NCI-H2029 treated with DMSO at 0.1 percent for 48 hours (cell line): Measurements from ENCODE around the gene CACNG3.
"Not testable (repeated sequence)": the region's sequence is repeated elsewhere in the genome, so short reads cannot be mapped to it uniquely, and the experiment has no call there.

ENCODE experiments used
- DNase-seq: peaks from one replicate; lab custom pipeline; 2025; lab: John Stamatoyannopoulos, UW

Gene CACNG3

DNA sequence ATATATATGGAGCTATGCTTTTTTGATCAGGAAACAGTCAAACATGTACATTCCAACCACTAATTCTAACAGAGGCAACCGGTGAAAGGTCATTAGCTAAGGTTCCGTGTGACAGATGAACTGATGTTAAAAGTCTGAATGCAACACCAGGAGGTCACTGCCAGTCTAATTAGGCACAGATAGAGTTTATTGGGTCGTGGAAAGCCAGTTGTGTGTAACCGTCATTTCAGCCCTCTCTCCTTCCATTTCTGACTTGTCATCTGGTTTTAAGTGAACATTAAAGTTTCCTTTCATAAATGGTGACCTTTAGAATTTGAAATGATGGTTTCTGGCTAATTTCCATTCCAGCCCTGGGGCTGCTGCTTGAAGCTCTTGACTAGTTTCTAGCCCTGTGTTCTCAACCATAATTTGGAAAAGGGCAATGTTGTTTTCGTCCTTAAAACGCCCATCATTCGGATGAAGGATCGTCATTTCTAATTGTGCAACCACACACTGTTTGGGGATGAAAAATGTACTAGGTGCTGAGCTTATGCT, 23.9 kb downstream of the CACNG3 start:
- DNase-seq, result no peak

DNA sequence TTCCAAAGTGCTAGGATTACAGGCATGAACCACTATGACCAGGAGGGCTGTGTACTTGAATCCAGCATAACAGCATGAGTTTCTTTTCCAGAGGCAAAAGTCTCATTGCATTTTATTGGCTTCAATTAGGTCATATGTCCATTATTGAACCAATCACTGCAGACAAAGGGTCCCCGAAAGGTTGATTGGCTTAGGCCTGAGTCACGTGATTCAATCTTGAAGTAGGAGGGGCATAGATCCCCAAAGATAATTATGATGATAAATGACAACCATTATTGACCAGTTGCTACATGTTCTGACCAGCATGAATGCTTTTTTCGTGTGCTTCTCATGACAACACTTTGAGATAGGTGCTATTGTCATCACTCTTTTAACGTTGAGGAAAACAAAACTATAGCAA, 25.3 kb downstream of the CACNG3 start:
- no peak for DNase-seq

GRCh38 chr16:24282141-24282540, 26.0 kb downstream of the CACNG3 start:
- DNase-seq, result no peak

DNA sequence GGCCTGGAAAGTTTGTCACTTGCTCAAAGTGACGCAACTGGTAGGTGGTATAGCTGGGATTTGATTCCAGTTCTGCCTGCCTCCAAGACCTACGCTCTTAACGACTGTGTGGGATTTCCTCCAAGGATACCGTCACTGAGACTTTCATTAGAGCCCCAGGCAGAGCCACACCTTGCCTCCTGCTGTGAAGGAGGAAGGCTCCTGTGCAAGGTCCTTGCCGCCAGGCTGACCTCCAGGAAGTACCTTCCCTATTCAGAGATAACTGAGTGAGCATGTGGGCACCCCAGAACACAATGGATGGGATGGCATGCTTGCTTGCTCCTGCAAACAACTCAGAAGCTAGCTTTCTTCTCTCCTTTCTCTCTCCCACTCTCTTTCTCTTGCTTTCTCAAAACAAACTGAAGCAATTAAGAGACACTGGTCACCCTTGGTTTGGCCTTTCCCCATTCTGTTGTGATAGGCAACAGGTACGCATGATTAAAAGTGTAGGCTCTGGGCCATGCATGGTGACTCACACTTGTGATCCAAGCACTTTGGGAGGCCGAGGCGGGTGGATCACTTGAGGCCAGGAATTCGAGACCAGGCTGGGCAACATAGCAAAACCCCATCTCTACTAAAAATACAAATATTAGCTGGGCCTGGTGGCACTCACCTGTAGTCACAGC, 30.7 kb downstream of the CACNG3 start:
- DNase-seq, result no peak

DNA sequence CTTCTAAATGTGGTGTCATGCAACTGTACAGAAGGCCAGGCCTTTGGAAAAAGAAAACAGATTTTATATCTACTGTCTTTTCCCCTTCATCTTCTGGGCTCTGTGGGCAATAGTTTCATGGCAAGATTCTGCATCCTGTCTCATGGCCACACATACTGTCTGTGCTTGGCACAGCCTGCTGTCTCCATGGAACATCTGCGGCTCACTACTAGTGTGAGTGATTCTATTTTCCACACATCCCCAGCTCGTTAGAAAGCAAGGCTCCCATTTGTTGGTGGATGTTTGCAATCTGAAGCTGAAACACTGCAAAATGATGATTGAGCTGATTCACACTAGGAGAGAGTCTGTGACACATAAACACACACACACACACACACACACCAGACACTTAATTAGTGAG, 32.4 kb downstream of the CACNG3 start:
- DNase-seq, result no peak

DNA sequence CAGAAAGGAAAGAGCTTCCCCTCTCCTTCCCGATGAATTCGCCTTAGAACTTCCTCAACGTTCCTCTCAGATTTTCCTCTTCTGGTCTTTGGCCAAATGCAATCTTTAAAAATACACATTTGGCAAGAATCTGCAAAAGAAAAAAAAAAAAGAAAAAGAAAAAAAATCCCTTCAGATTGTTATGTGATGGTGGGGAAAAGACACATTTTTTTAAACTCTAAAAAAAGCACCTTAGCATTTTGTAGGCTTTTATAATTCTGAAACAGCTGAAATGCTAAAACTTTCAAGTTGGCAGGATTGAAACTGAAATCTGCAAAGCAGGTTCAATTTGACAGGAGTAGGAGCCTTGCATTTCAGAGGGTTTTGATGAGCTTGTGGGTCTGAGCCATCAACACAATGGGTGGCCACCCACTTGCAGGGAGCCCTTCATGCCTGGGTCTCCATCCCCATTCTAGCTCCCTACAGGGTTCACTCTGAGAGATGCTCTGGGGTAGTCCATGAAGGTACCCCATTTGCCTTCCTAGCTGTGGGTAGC, 33.1 kb downstream of the CACNG3 start:
- no peak for DNase-seq

DNA sequence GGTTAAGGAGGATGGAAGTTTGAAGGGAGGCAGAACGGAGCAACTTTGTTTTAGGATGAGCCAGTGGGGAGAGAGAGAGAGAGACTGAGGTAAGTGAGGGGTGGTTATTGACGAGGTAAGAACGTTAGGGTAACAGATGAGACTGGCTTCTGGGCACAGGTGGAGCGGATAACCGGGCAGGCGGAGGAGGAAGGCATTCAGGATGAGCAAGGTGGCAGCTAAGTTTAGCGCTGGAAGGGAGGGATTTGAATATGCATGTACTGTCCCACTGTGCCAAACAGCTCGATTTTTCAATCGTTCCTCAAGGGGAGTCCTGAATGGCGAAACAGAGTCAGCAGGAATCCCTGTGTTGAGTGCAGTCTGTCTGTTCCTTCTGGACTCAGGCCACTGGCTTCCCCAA, 35.8 kb downstream of the CACNG3 start:
- DNase-seq, result no peak

- no peak for DNase-seq
Measured at GRCh38 chr16:24294131-24294530, 38.0 kb downstream of the CACNG3 start.

- DNase-seq, result peak; percentile 55
Measured at GRCh38 chr16:24297375-24297774, 41.2 kb downstream of the CACNG3 start.

DNA sequence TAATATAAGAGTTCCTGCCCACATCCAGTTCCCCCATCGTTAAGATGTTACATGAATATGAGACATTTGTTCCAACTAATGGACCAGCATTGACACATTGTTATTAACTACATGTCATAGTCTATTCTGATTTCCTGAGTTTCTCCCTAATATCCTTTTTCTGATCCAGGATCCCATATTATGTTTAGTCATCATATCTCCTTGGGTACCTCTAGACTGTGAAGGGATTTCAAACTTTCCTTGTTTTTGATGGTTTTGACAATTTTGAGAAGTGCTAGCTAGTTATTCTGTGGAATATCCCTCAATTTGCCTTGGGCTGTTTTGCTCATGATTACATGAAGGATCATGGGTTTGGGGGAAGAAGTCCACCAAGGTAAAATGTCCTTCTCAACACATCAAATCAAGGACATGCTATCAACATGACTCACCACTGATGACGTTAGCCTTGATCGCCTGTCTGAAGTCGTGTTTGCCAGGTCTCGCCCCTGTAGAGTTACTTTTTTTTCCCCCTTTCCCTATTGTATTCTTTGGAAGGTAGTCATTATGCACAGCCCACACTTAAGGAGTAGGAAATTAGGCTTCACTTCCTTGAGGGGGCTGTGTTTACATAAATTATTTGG, 42.5 kb downstream of the CACNG3 start:
- DNase-seq, result no peak

- DNase-seq, result not testable (repeated sequence)
Measured at GRCh38 chr16:24300750-24301149, 44.6 kb downstream of the CACNG3 start.

DNA sequence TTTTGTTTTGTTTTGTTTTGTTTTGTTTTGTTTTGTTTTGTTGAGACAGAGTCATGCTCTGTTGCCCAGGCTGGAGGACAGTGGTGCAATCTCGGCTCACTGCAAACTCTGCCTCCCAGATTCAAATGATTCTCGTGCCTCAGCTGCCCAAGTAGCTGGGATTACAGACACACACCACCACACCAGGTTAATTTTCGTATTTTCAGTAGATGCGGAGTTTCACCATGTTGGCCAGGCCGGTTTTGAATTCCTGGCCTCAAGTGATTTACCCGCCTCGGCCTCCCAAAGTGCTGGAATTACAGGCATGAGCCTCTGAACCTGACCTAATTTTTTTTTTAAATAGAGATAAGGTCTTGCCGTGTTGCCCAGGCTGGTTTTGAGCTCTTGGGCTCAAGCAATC, 46.5 kb downstream of the CACNG3 start:
- DNase-seq, result no peak

DNA sequence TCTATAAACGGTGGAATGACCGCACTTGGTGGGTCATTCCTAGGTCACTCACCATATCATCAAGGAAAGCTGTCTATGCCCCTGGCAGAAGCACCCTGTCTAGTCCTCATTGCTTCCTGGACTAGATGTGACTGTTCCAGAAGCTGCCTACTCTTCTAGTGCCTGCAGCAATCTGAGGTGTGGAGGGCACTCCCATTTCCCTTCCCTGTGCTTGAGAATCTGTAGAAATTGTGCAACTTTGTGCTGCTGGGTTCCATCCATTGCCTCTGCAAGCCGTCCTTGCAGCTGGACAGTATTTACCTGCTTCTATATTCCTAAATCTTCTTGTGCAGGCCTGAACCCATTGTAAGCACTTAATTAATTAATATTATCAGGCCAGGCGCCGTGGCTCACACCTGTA, 52.1 kb downstream of the CACNG3 start:
- DNase-seq, result no peak

DNA sequence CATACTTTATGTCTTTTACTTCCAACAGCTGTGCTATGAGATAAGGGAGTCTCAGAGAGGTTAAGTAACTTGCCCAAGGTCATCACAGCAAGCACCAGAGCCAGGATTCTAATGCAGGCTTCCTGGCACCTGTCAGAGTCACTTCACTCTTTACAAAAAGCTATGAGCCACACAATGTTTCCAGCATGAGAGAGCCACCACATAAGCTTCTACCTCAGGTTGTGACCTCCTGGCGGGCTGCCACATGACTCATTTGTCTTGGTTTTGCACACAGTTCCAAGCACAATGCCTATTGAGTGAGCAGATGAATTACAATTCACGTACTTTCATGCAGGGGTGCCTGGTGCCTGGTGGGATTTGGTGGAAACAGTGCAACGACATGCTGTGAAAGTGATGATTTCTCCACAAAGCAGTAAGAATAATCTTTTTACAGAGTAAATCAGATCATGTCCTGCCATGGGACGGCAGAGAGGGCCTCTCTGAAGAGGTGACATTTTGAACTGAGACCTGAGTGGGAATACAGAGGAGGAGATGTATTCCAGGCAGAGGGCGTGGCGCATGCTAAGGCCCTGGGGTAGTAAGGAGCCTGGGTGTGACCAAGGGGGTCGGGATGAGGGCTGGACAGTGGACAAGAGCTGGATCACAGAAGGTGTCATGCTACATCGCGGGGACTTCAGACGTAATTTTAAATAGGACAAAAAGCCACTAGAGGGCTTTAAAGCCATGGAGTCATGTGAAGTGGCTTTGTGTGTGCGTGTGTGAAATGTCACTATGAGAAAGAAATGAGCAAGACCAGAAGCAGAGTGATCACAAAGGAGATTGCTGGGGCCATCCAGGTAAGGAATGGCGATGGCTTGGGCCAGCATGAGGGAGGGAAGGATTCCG, 53.4 kb downstream of the CACNG3 start:
- peak; percentile 60 for DNase-seq

- DNase-seq, result no peak
Measured at GRCh38 chr16:24315343-24315742, 59.2 kb downstream of the CACNG3 start.

- no peak for DNase-seq
Measured at GRCh38 chr16:24318680-24319079, 62.5 kb downstream of the CACNG3 start.

GRCh38 chr16:24319126-24319814, 63.1 kb downstream of the CACNG3 start:
- no peak for DNase-seq

GRCh38 chr16:24322106-24322505, 66.0 kb downstream of the CACNG3 start:
- DNase-seq, result no peak

DNA sequence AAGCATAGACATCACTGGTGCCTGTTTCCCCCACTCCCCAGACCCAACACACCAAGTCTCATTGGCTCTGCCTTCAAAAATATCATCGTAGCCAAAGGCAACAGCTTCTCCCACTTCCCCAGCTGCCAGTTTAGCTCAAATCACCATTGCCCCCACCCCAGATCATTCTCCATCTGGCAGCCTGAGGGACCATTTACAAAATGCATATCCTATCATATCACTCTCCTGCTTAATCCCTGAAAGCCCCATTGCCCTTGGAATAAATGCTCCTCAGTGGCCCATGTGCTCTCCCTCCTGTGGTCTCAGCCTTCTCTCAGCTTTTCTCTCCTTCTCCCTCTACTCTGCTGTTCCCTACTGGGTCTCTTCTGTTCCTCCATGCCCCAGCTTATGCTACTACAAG, 68.3 kb downstream of the CACNG3 start:
- no peak for DNase-seq

DNA sequence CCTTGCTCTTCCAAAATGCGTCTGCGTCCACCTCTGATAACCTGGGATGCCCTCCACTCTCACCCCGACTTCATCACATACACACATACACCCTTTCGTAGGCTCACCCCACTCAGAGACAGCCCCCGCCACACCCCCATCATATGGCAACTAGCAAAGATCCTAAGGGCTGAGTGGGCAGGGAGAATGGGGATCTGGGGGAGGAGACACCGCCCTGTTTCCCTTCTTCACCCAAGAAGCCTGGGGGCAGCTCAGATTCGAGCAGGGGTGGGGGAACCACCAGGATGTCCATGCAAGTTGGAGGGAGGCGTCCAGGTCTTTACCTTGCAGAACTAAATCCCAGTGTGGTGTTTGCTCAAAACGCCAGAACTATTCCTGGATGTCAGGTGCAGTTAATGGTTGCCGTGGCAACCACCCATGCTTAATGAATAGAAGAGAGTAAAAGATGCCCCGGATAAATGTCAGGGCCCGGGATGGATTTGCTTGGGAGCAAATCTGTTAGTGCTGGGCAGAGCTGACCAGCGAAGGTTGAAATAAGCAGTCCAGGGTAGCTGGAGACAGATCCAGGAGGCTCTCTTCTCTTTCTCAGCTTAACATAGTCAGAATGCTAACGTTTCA, 72.8 kb downstream of the CACNG3 start:
- DNase-seq, result no peak

DNA sequence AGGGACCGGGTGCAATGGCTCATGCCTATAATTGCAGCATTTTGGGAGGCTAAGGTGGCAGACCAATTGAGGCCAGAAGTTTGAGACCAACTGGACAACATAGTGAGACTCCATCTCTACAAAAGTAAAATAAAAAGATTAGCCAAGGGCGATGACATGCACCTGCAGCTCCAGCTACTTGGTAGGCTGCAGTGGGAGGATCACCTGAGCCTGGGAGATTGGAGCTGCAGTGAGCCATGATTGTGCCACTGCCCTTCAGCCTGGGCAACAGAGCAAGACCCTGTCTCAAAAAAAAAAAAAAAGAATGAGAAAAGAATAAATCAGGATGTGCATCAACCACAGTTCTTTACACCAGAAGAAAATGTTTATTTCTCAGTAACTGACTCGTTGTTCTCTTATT, 76.0 kb downstream of the CACNG3 start:
- DNase-seq, result no peak
